Right ventricle myocardium superior (tissue), 1 donor: ENCODE data around the gene USP38. TPM values are rescaled to one million over a fixed set of nuclear protein-coding genes. Genes with fewer than 3 reads are reported as not detected.
A peak's percentile ranks its signal among the peaks of the same experiment; 100 is the strongest.
"Not testable (repeated sequence)": the region's sequence is repeated elsewhere in the genome, so short reads cannot be mapped to it uniquely, and the experiment has no call there.

Source experiments
- ATAC-seq: fragments of 200-7000 bp; cut with Tn5 transposase; one replicate; pipeline ENCODE4 v1.9.1; 2020; ENCODE audit warnings: mild to moderate bottlenecking; ENCODE audit not compliant: poor library complexity
- DNase-seq: peaks from one replicate; pipeline ENCODE4 v3.0.0-alpha.2; 2020
- intact Hi-C: fragments of 100-400 bp; cut with DNase I; formaldehyde crosslinking; loops from one replicate; pipeline ENCODE4 v1.11.2; 2022
- long read RNA-seq: library from polyadenylated mRNA; unstranded; transcript quantifications from one replicate; pipeline ENCODE4 v2.0.0, GENCODE V29; 2021
- total RNA-seq: library from RNA; stranded (reverse); fragmentation: NEBNext Ultra II Directional; extraction: Animal tissue kit (Norgen Biotek cat#: 25700); gene quantifications from one replicate; pipeline ENCODE4 v1.2.1, GENCODE V29; 2021
- donor health status: DM: no; HTN: yes; CAD: no; lungs with severe emphysema.

The USP38 gene, protein sequence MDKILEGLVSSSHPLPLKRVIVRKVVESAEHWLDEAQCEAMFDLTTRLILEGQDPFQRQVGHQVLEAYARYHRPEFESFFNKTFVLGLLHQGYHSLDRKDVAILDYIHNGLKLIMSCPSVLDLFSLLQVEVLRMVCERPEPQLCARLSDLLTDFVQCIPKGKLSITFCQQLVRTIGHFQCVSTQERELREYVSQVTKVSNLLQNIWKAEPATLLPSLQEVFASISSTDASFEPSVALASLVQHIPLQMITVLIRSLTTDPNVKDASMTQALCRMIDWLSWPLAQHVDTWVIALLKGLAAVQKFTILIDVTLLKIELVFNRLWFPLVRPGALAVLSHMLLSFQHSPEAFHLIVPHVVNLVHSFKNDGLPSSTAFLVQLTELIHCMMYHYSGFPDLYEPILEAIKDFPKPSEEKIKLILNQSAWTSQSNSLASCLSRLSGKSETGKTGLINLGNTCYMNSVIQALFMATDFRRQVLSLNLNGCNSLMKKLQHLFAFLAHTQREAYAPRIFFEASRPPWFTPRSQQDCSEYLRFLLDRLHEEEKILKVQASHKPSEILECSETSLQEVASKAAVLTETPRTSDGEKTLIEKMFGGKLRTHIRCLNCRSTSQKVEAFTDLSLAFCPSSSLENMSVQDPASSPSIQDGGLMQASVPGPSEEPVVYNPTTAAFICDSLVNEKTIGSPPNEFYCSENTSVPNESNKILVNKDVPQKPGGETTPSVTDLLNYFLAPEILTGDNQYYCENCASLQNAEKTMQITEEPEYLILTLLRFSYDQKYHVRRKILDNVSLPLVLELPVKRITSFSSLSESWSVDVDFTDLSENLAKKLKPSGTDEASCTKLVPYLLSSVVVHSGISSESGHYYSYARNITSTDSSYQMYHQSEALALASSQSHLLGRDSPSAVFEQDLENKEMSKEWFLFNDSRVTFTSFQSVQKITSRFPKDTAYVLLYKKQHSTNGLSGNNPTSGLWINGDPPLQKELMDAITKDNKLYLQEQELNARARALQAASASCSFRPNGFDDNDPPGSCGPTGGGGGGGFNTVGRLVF
- total RNA-seq: 18.6 TPM
- long read RNA-seq, full-length matches to known transcripts: 31 of 35 reads
- long read RNA-seq, partial matches to known transcripts: 4 of 35 reads
- long read RNA-seq, other reads (novel, unspliced or antisense): 0 of 35 reads

GRCh38 chr4:143184503-143185252 is at the start of gene USP38:
USP38 (plus strand) TSS chr4:143184917; CDS start chr4:143185451, 534 bp downstream.
- DNase-seq (peak; percentile 91), ATAC-seq (peak; percentile 96)
- intact Hi-C loops: no loop called here

GRCh38 chr4:143135358-143135757 is 49.4 kb upstream of the USP38 start:
- DNase-seq (no peak), ATAC-seq (no peak)
- intact Hi-C loops: no loop called here

GRCh38 chr4:143140696-143141095 is 44.0 kb upstream of the USP38 start:
- no peak for ATAC-seq
- intact Hi-C loops: no loop called here
- no peak for DNase-seq

DNA sequence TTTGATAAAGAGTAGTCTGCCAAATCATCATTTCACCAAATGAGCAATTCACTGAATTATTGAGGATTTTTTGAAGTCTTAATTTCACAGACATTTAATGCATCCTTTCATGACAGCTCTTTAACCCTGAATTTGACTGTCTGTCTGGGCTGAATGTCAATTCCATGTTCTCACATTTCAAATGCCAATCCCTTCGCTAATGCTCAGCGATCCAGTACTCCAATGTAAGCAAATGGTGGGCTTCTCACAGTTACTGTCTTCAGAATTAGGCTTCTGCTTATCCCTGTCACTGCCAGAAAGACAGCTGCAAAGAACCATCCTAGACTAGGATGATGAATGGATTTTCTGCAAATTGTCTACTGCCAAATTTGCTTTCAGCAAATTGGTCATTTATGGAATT is 36.2 kb upstream of the USP38 start:
- DNase-seq (no peak), ATAC-seq (no peak)
- intact Hi-C loops: no loop called here

DNA sequence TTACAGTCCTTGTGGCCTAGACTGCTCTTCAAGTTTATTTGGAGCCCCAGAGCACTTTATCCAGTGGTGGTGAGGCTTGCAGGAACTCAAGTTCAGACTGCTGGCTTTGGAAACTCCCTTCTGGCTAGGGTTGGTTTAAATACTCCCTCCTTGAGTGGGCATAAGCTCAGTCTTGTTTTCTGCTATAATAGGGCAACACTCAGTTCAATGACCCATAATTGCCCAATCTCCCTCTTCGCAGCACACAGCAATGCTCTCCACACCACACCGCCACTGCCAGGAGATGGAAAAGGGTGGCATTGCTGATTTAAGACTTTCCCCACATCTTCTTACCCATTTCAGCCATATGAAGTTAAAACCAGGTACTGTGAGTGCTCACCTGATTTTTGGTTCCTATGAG is 27.9 kb upstream of the USP38 start:
- no peak for DNase-seq
- no peak for ATAC-seq
- intact Hi-C loops: no loop called here

DNA sequence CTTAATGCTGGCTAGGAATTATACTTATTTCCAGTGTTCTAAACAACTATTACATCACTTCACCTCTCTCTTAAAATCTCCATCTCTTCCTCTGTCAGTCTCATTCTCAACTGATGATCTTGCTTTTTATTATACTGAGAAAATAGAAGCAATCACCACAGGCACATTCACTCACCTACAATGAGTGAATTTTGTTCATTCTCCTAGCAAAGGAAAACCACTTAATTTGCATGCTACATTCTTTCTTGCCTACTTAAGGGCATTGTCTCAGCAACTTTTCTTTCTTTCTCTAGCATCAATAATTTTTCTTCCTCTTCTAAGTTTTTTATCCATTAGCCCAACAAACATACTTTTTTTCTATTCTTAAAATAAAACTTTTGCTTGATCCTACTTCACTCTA is 21.1 kb upstream of the USP38 start:
- no peak for DNase-seq
- intact Hi-C loops: no loop called here
- ATAC-seq: no peak

- intact Hi-C loops, ATAC-seq, DNase-seq: not testable (repeated sequence)
Measured at GRCh38 chr4:143166722-143167121, 18.0 kb upstream of the USP38 start.

DNA sequence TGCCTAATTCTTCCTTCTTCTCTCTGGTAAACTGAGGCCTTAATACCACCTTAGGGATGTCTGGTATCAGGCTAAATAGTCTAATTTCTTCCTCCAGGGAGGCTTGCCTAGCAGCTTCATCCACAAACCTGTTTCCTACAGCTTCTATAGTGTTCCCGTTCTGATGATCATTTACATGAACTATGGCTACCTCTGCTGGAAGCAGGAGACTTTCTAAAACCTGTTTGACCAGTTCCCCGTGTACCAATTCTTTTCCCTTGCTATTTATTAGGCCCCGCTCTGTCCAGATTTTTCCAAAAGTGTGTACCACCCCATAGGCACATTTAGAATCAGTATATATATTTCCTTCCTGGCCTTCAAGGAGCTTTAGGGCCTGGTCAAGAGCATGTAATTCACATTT is 5.8 kb upstream of the USP38 start:
- DNase-seq: no peak
- ATAC-seq: no peak
- intact Hi-C loops: no loop called here

DNA sequence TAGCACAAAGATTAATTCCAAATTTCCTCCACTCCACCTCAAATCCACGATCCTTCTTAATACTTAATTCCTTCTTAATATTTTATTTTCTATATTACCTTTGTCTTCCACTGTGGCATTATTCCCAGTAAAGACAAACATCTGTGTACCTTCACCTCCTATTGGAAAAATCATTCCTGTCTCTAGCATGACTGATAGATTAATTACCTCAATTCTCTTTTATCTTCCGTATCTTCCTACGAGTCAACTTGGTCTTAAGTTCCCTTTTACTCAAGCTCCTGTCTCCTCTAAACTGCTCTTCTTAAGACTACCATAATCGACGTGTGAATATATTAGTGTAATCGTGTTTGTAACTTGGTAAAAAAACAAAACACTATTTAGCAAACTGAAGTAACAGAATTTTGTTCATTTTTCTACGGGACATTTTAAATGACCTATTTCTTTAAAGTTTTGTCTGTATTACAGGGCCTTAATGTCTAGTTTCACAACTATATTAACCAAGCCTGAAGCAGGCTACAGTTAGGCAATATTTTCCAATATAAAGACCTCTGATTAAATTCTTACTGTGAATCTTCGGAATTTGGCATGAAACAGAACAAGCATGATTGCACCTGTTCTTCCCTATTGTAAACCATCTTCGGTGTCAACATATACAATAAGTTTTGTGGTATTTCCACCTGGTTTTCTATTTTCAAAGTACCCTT is 1.1 kb upstream of the USP38 start:
- intact Hi-C loops: no loop called here

GRCh38 chr4:143184217-143184502 is 557 bp upstream of the USP38 start:
- peak; percentile 34 for ATAC-seq
- intact Hi-C loops: no loop called here
- no peak for DNase-seq

More for the DNA sequence above, 1.1 kb upstream of the USP38 start:
- ATAC-seq (no peak), DNase-seq (no peak)

GRCh38 chr4:143185253-143186107 is 763 bp downstream of the USP38 start:
- intact Hi-C loops: no loop called here
- DNase-seq (no peak), ATAC-seq (peak; percentile 38)

- ATAC-seq (no peak), DNase-seq (no peak)
- intact Hi-C loops: no loop called here
Measured at GRCh38 chr4:143186212-143186611, 1.5 kb downstream of the USP38 start.

DNA sequence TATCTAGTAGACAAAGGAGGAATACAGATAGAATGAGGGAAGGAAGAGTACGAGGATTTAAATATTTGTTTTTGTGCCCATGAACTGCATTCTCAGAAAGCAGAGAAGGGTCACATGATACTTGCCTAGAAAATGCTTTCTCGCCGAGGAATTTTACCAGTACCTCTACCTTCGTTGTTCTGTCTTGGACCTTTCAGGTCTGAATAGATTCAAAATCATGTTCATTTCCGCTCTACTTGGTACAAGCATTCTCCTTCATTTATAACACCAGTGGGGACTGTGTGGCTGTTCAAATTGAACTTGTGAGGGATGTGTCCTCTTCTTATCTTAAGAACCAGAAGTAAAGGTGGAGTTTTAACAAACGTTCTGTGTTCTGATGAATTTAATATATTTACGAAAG is 1.9 kb downstream of the USP38 start:
- intact Hi-C loops: no loop called here
- DNase-seq (no peak), ATAC-seq (no peak)

GRCh38 chr4:143188136-143189088 is 3.7 kb downstream of the USP38 start:
- intact Hi-C loops: no loop called here
- no peak for ATAC-seq

GRCh38 chr4:143189528-143189927 is 4.8 kb downstream of the USP38 start:
- intact Hi-C loops: no loop called here
- DNase-seq: no peak
- ATAC-seq: no peak

More at GRCh38 chr4:143188136-143189088, 3.7 kb downstream of the USP38 start:
- no peak for DNase-seq

GRCh38 chr4:143195581-143195980 is 10.9 kb downstream of the USP38 start:
- intact Hi-C loops: no loop called here
- DNase-seq: no peak
- ATAC-seq: peak; percentile 65
